Measurements from ENCODE around the gene SPSB4. TPM values are rescaled to one million over a fixed set of nuclear protein-coding genes. Genes with fewer than 3 reads are reported as not detected.

The SPSB4 gene
- total and polyA plus RNA-seq, 10 of the 15 experiments (the other 5 are each of a cell fraction or from before 2014, with no cell fraction given), result not detected

GRCh38 chr3:141184430-141184829 is 133.3 kb downstream of the SPSB4 start:
- WGBS (ENCODE audit: insufficient coverage, insufficient replicate concordance, low lambda C conversion rate, missing lambda C conversion rate), result 33% methylated on average over 4 of the region's 4 CpGs
- in situ Hi-C loops (cut with MboI) (no loop called here), intact Hi-C loops (cut with micrococcal nuclease; ENCODE audit: unreplicated experiment) (no loop called here)
- Histone ChIP-seq H2AFZ (ENCODE audit: control insufficient read depth, low read depth, low read length) (no peak overlapping the region), H3K9me3 (replicated peaks; ENCODE audit: control insufficient read depth, insufficient read depth, low read length) (no peaks in the 10 kb centered on the region), H3K4me1 (ENCODE audit: control insufficient read depth, insufficient read depth, low read length) (no peaks in the 10 kb centered on the region), H3K27me3 (replicated peaks in 1 of 2; ENCODE audit: control insufficient read depth in 2 of 2, insufficient read depth in 2 of 2, low read length in 1 of 2) (peaks cover 0 to 2% of the 10 kb centered on the region in 2 experiments; a peak in 1 of 4 replicates), H3K79me2 (ENCODE audit: control insufficient read depth, insufficient read depth, low read length) (no peaks in the 10 kb centered on the region), H3K4me3 (no peak overlapping the region), H4K20me1 (ENCODE audit: control insufficient read depth, insufficient read depth) (no peaks in the 10 kb centered on the region), H3K9ac (ENCODE audit: control insufficient read depth, insufficient read depth, low read length) (no peak overlapping the region), H3K4me2 (ENCODE audit: control insufficient read depth, insufficient read depth) (no peak overlapping the region), H3K27ac (ENCODE audit: control insufficient read depth, insufficient read depth) (no peak overlapping the region), H3K36me3 (ENCODE audit: control insufficient read depth in 2 of 2, insufficient read depth in 2 of 2, low read length in 1 of 2) (no peaks in the 10 kb centered on the region)
- RAD21 ChIA-PET (ENCODE audit: unreplicated experiment), result no interaction called here
- CTCF ChIA-PET, result interaction anchor here (1.2 to 1.5 kb wide), 2 partner anchors 11 to 174 kb away, joined by 4 to 5 read pairs; no protein-coding TSS in a partner anchor
- POLR2A ChIA-PET, result no interaction called here
- FAIRE-seq (no peak), DNase-seq (ENCODE audit: low read depth, low spot score) (no peak), ATAC-seq (no peak)
- SMC1A ChIA-PET (ENCODE audit: uncharacterized antibody, unreplicated experiment), result no interaction called here
- no TSS peak for BruUV-seq (replicated peaks)
- TF ChIP-seq FOS (IDR thresholded peaks at IDR 0.05; ENCODE audit: borderline replicate concordance, extremely low read depth, insufficient read length), result no peak
- TF ChIP-seq NR2C1 (IDR thresholded peaks at IDR 0.05), result no peak
- TF ChIP-seq GATAD2B (conservative IDR thresholded peaks at IDR 0.05; ENCODE audit: low read depth), result no peak
- no peak for TF ChIP-seq SMARCA5 (IDR thresholded peaks at IDR 0.05)
- TF ChIP-seq ESRRA (IDR thresholded peaks at IDR 0.05; ENCODE audit: low read length), result no peak
- no peak for TF ChIP-seq SIX5 (IDR thresholded peaks at IDR 0.05; ENCODE audit: low read depth, low read length, severe bottlenecking)
- TF ChIP-seq JUNB (IDR thresholded peaks at IDR 0.05), result no peak
- no peak for TF ChIP-seq IKZF2 (IDR thresholded peaks at IDR 0.05)
- no peak for TF ChIP-seq SP1 (IDR thresholded peaks at IDR 0.05; ENCODE audit: low read depth, low read length)
- TF ChIP-seq SREBF2 (IDR thresholded peaks at IDR 0.05; ENCODE audit: low read length), result no peak
- no peak for TF ChIP-seq NR2C2 (IDR thresholded peaks at IDR 0.05; ENCODE audit: borderline replicate concordance, control insufficient read depth, insufficient read length, low read depth)
- no peak for TF ChIP-seq TAF1 (IDR thresholded peaks at IDR 0.05; ENCODE audit: borderline replicate concordance, low read depth, low read length)
- no peak for TF ChIP-seq KDM1A (IDR thresholded peaks at IDR 0.05; ENCODE audit: borderline replicate concordance)
- TF ChIP-seq MAX (IDR thresholded peaks at IDR 0.05; ENCODE audit: low read depth, low read length), result no peak

Data from GM12878 (cell line).